ENCODE results near the gene HERC6.

GRCh38 chr4:88415982-88416381 lies 37.3 kb downstream of the HERC6 start:
- no peak for TF ChIP-seq POLR2AphosphoS5 (IDR thresholded peaks at IDR 0.05; ENCODE audit: insufficient read depth in 1 of 2, low read depth in 1 of 2)
- TF ChIP-seq CTCF (IDR thresholded peaks at IDR 0.05): no peak
- TF ChIP-seq POLR2A (IDR thresholded peaks at IDR 0.05): no peak
